GM12864 (cell line): Measurements from ENCODE around the gene LRP1-AS.

ENCODE experiments used
- DNase-seq: peaks from one replicate; pipeline ENCODE4 v3.0.0-alpha.2; 2011; ENCODE audit warnings: low read depth
- H3K4me3 ChIP-seq: 2 replicates; pipeline ENCODE4 v1.5.1; 2011; ENCODE audit warnings: mild to moderate bottlenecking, low read depth, low read length, control low read depth
- CTCF ChIP-seq: IDR thresholded peaks from 2 replicates; pipeline ENCODE4 v1.5.1; 2011; ENCODE audit warnings: low read depth, mild to moderate bottlenecking, moderate library complexity, low read length, control low read depth, inconsistent platforms; ENCODE audit errors: missing control alignments

LRP1-AS gene

GRCh38 chr12:57187222-57188089 is 40.0 kb upstream of the LRP1-AS start:
- no peak for TF ChIP-seq CTCF
- H3K4me3 ChIP-seq = no peak overlapping the region
- DNase-seq = no peak

GRCh38 chr12:57185906-57186508 is 38.6 kb upstream of the LRP1-AS start:
- H3K4me3 ChIP-seq = no peak overlapping the region
- DNase-seq = no peak
- no peak for TF ChIP-seq CTCF

- no peak for TF ChIP-seq CTCF
- H3K4me3 ChIP-seq = no peak overlapping the region
- DNase-seq = no peak
Measured at GRCh38 chr12:57185403-57185802, 38.0 kb upstream of the LRP1-AS start.

- TF ChIP-seq CTCF = no peak
- DNase-seq = no peak
- no peak overlapping the region for H3K4me3 ChIP-seq
Measured at GRCh38 chr12:57183939-57184725, 36.7 kb upstream of the LRP1-AS start.

- peak; percentile 97 for TF ChIP-seq CTCF
- no peak overlapping the region for H3K4me3 ChIP-seq
- DNase-seq = peak; percentile 25
Measured at GRCh38 chr12:57182918-57183575, 35.6 kb upstream of the LRP1-AS start.

- TF ChIP-seq CTCF = no peak
- DNase-seq = no peak
- no peak overlapping the region for H3K4me3 ChIP-seq
Measured at GRCh38 chr12:57181561-57182155, 34.2 kb upstream of the LRP1-AS start.
